Coronary artery (tissue), 2 donors: ENCODE data around the gene WNT1.

Experiments used
- DNase-seq: peaks from one replicate; pipeline ENCODE4 v3.0.0-alpha.2; 2017; ENCODE audit warnings: low spot score
- H3K27ac ChIP-seq, 2 donors: fragments of 200-600 bp; sonication (generic); one replicate each; pipeline ENCODE4 v1.5.1; 2016 to 2019
- H3K4me3 ChIP-seq: fragments of 200-600 bp; sonication (generic); 2 replicates; pipeline ENCODE4 v1.5.1; 2016; ENCODE audit warnings: mild to moderate bottlenecking, moderate library complexity
- TF ChIP-seq, protein P1 (sequence below): fragments of 200-600 bp; sonication (generic); IDR thresholded peaks from one replicate; pipeline ENCODE4 v1.5.1; 2019; ENCODE audit warnings: antibody characterized with exemption

Gene WNT1

GRCh38 chr12:48952691-48953090 lies 25.4 kb upstream of the WNT1 start:
- TF ChIP-seq, protein P1, sequence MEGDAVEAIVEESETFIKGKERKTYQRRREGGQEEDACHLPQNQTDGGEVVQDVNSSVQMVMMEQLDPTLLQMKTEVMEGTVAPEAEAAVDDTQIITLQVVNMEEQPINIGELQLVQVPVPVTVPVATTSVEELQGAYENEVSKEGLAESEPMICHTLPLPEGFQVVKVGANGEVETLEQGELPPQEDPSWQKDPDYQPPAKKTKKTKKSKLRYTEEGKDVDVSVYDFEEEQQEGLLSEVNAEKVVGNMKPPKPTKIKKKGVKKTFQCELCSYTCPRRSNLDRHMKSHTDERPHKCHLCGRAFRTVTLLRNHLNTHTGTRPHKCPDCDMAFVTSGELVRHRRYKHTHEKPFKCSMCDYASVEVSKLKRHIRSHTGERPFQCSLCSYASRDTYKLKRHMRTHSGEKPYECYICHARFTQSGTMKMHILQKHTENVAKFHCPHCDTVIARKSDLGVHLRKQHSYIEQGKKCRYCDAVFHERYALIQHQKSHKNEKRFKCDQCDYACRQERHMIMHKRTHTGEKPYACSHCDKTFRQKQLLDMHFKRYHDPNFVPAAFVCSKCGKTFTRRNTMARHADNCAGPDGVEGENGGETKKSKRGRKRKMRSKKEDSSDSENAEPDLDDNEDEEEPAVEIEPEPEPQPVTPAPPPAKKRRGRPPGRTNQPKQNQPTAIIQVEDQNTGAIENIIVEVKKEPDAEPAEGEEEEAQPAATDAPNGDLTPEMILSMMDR: no peak

GRCh38 chr12:48954061-48954460 lies 24.1 kb upstream of the WNT1 start:
- DNase-seq: no peak
- no peak overlapping the region for H3K4me3 ChIP-seq
- TF ChIP-seq, protein P1: no peak
- H3K27ac ChIP-seq: no peak overlapping the region

More at GRCh38 chr12:48952691-48953090, 25.4 kb upstream of the WNT1 start:
- no peak for DNase-seq
- no peak overlapping the region for H3K4me3 ChIP-seq
- no peak overlapping the region for H3K27ac ChIP-seq

GRCh38 chr12:48954841-48955501 lies 23.2 kb upstream of the WNT1 start:
- TF ChIP-seq, protein P1: no peak
- H3K4me3 ChIP-seq: no peak overlapping the region
- H3K27ac ChIP-seq: no peak overlapping the region
- no peak for DNase-seq

- TF ChIP-seq, protein P1: no peak
- peak overlapping the region; percentile 60 to 87 for H3K27ac ChIP-seq
- H3K4me3 ChIP-seq: peak overlapping the region; percentile 90
- peak; percentile 94 for DNase-seq
These were observed 21.6 kb upstream of the WNT1 start for GRCh38 chr12:48956279-48957140.

- DNase-seq: peak; percentile 93
- Histone ChIP-seq H3K27ac (peak within 1 kb of the TSS; percentile 60 to 87), H3K4me3 (peak within 1 kb of the TSS; percentile 90)
- TF ChIP-seq, protein P1: no peak
These were observed 20.7 kb upstream of the WNT1 start, which contains the start of gene ARF3 for GRCh38 chr12:48957141-48958048. Gene ARF3, minus strand, starts transcription at chr12:48957487. Its CDS starts 16,392 bp downstream, at chr12:48941095.

GRCh38 chr12:48958049-48958388 lies 20.1 kb upstream of the WNT1 start:
- DNase-seq: no peak
- Histone ChIP-seq H3K27ac (no peak overlapping the region), H3K4me3 (peak overlapping the region; percentile 90)
- TF ChIP-seq, protein P1: no peak
